PC-9 (cell line): ENCODE measurements around the gene TBC1D22A. TPM values are rescaled to one million over a fixed set of nuclear protein-coding genes. Genes with fewer than 3 reads are reported as not detected.

ENCODE experiments used
- BruUV-seq: library from RNA; stranded (reverse); fragments of 400-500 nt; replicated peaks from 2 replicates; lab custom pipeline; 2021; lab: Mats Ljungman, UMichigan
- CTCF ChIA-PET: fragments of 300-600 bp; sonication (Branson Sonifier 250); formaldehyde crosslinking; loops from one replicate; lab custom pipeline; 2022; ENCODE audit warnings: antibody characterized with exemption; lab: Charles Lee
- POLR2A ChIA-PET: fragments of 300-600 bp; sonication (Branson Sonifier 250); formaldehyde crosslinking; loops from one replicate; lab custom pipeline; 2022; ENCODE audit warnings: antibody characterized with exemption; ENCODE audit not compliant: unreplicated experiment; lab: Charles Lee
- DNase-seq, 2 experiments: peaks; one replicate each; pipeline versions ENCODE4 v3.0.0 to v3.0.0-alpha.2; 2015 to 2022; ENCODE audit warnings: mixed read lengths in 1 of 2
- H2AFZ ChIP-seq: fragments of 200-600 bp; sonication (generic); 2 replicates; pipeline ENCODE4 v1.8.1; 2017; ENCODE audit warnings: antibody characterized with exemption
- H3F3A ChIP-seq: fragments of 200-600 bp; sonication (generic); 2 replicates; pipeline ENCODE4 v1.8.1; 2017; ENCODE audit warnings: antibody characterized with exemption, mild to moderate bottlenecking, low read depth; ENCODE audit not compliant: insufficient read depth
- H3K27ac ChIP-seq: fragments of 200-600 bp; sonication (generic); 2 replicates; pipeline ENCODE4 v1.6.1; 2016; ENCODE audit warnings: mixed run types
- H3K27me3 ChIP-seq: fragments of 200-600 bp; sonication (generic); 2 replicates; pipeline ENCODE4 v1.6.1; 2016; ENCODE audit warnings: low read depth, mixed run types; ENCODE audit not compliant: insufficient read depth
- H3K36me3 ChIP-seq: fragments of 200-600 bp; sonication (generic); 2 replicates; pipeline ENCODE4 v1.6.1; 2016; ENCODE audit warnings: low read depth, mixed run types
- H3K4me1 ChIP-seq: fragments of 200-600 bp; sonication (generic); replicated peaks from 2 replicates; pipeline ENCODE4 v1.6.1; 2016; ENCODE audit warnings: mixed run types; ENCODE audit not compliant: insufficient read depth
- H3K4me2 ChIP-seq: fragments of 200-600 bp; sonication (generic); 2 replicates; pipeline ENCODE4 v1.6.1; 2017; ENCODE audit warnings: mixed run types
- H3K4me3 ChIP-seq: fragments of 200-600 bp; sonication (generic); 2 replicates; pipeline ENCODE4 v1.6.1; 2016; ENCODE audit warnings: mixed run types
- H3K79me2 ChIP-seq: fragments of 200-600 bp; sonication (generic); 2 replicates; pipeline ENCODE4 v1.6.1; 2017; ENCODE audit warnings: low read depth, mixed run types
- H3K9me2 ChIP-seq: fragments of 200-600 bp; sonication (generic); 2 replicates; pipeline ENCODE4 v1.8.1; 2017; ENCODE audit warnings: mild to moderate bottlenecking; ENCODE audit not compliant: insufficient read depth
- H3K9me3 ChIP-seq: fragments of 200-600 bp; sonication (generic); 2 replicates; pipeline ENCODE4 v1.8.1; 2016; ENCODE audit warnings: low read depth; ENCODE audit not compliant: insufficient read depth
- H4K20me1 ChIP-seq: fragments of 200-600 bp; sonication (generic); 2 replicates; pipeline ENCODE4 v1.8.1; 2017; ENCODE audit not compliant: insufficient read depth
- CTCF ChIP-seq: fragments of 200-600 bp; sonication (generic); conservative IDR thresholded peaks from 2 replicates; pipeline ENCODE4 v1.6.1; 2017; ENCODE audit warnings: mixed run types, antibody characterized with exemption, mild to moderate bottlenecking, moderate library complexity
- EZH2 ChIP-seq: fragments of 200-600 bp; sonication (generic); IDR thresholded peaks from 2 replicates; pipeline ENCODE4 v1.8.0; 2017; ENCODE audit warnings: antibody characterized with exemption, low read depth
- intact Hi-C: fragments of 100-400 bp; cut with micrococcal nuclease; formaldehyde crosslinking; loops from one replicate; pipeline ENCODE4 v1.10.0; 2022; ENCODE audit not compliant: unreplicated experiment
- total RNA-seq: library from RNA; stranded (reverse); gene quantifications from 2 replicates; pipeline ENCODE4 v1.2.3, GENCODE V29; 2021

TBC1D22A gene
- total RNA-seq, 1 experiment from 2014 or later, result 40.3 TPM

GRCh38 chr22:46829941-46830715, 67.7 kb downstream of the TBC1D22A start:
- H2AFZ ChIP-seq, result no peak overlapping the region
- DNase-seq, result peak in 1 of 2 experiments; percentile 88
- H3K27me3 ChIP-seq, result no peaks in the 10 kb centered on the region
- H3K9me3 ChIP-seq, result peaks cover 12% of the 10 kb centered on the region; the same call in 1 of the 2 replicates
- CTCF ChIA-PET, result interaction anchor here (0.7 kb wide), 1 partner anchor 79 kb away, joined by 3 read pairs; no protein-coding TSS in a partner anchor
- peak overlapping the region; percentile 51 for H3K4me2 ChIP-seq
- peaks cover 10% of the 10 kb centered on the region; the same call in 1 of the 2 replicates for H3K36me3 ChIP-seq
- H3K4me3 ChIP-seq, result no peak overlapping the region
- BruUV-seq, result no TSS peak
- peak overlapping the region; percentile 50; the same call in 1 of the 2 replicates for H3K27ac ChIP-seq
- peaks cover 47% of the 10 kb centered on the region for H3K79me2 ChIP-seq
- H3F3A ChIP-seq, result peaks cover 23% of the 10 kb centered on the region
- peaks cover 58% of the 10 kb centered on the region for H4K20me1 ChIP-seq
- POLR2A ChIA-PET, result interaction anchor here (0.6 kb wide), 4 partner anchors 11 to 183 kb away, joined by 3 to 6 read pairs (median 3); no protein-coding TSS in a partner anchor
- intact Hi-C loops, result no loop called here
- peaks cover 34% of the 10 kb centered on the region for H3K4me1 ChIP-seq
- no peaks in the 10 kb centered on the region for H3K9me2 ChIP-seq
- TF ChIP-seq CTCF (no peak), EZH2 (no peak)

GRCh38 chr22:46830841-46831240, 68.4 kb downstream of the TBC1D22A start:
- Histone ChIP-seq H3K27ac (no peak overlapping the region), H2AFZ (no peak overlapping the region), H4K20me1 (peaks cover 51% of the 10 kb centered on the region), H3K4me1 (peaks cover 34% of the 10 kb centered on the region), H3K27me3 (no peaks in the 10 kb centered on the region), H3K79me2 (peaks cover 47% of the 10 kb centered on the region), H3K4me2 (no peak overlapping the region), H3K4me3 (no peak overlapping the region), H3F3A (peaks cover 23% of the 10 kb centered on the region), H3K36me3 (peaks cover 18% of the 10 kb centered on the region; the same call in 1 of the 2 replicates), H3K9me3 (peaks cover 19% of the 10 kb centered on the region; the same call in 1 of the 2 replicates), H3K9me2 (no peaks in the 10 kb centered on the region)
- intact Hi-C loops, result no loop called here
- BruUV-seq, result no TSS peak
- no peak for TF ChIP-seq EZH2
- no peak for TF ChIP-seq CTCF
- no peak for DNase-seq
- ChIA-PET POLR2A (interaction anchor here (0.6 kb wide), 1 partner anchor 11 kb away, joined by 3 read pairs; no protein-coding TSS in a partner anchor), CTCF (no interaction called here)

GRCh38 chr22:46833228-46833627, 70.8 kb downstream of the TBC1D22A start:
- POLR2A ChIA-PET, result no interaction called here
- TF ChIP-seq CTCF, result peak; percentile 31; the same call in 1 of the 2 replicates
- no peak for TF ChIP-seq EZH2
- Histone ChIP-seq H2AFZ (no peak overlapping the region), H3K36me3 (peaks cover 20% of the 10 kb centered on the region; the same call in 1 of the 2 replicates), H3K27ac (no peak overlapping the region), H3K9me3 (peaks cover 21% of the 10 kb centered on the region; the same call in 1 of the 2 replicates), H3K4me3 (no peak overlapping the region), H3K4me1 (peaks cover 27% of the 10 kb centered on the region), H3K4me2 (no peak overlapping the region), H3K9me2 (no peaks in the 10 kb centered on the region), H4K20me1 (peaks cover 28% of the 10 kb centered on the region), H3F3A (peaks cover 19% of the 10 kb centered on the region), H3K27me3 (no peaks in the 10 kb centered on the region), H3K79me2 (peaks cover 28% of the 10 kb centered on the region)
- CTCF ChIA-PET, result no interaction called here
- DNase-seq, result no peak
- intact Hi-C loops, result no loop called here
- no TSS peak for BruUV-seq
